HCT116 (cell line): Measurements from ENCODE around the gene ORC5. TPM values are rescaled to one million over a fixed set of nuclear protein-coding genes. Genes with fewer than 3 reads are reported as not detected.
A peak's percentile ranks its signal among the peaks of the same experiment; 100 is the strongest.

Experiments used
- ATAC-seq: fragments of 200-7000 bp; cut with Tn5 transposase; 2 replicates; pipeline ENCODE4 v1.9.1; 2020; ENCODE audit warnings: mild to moderate bottlenecking, moderate library complexity
- BruUV-seq: library from RNA; stranded (reverse); fragments of 400-500 nt; replicated peaks from 2 replicates; lab custom pipeline; 2021; lab: Mats Ljungman, UMichigan
- CTCF ChIA-PET: fragments of 300-600 bp; sonication (Branson Sonifier 250); formaldehyde crosslinking; loops from one replicate; lab custom pipeline; 2021; ENCODE audit warnings: antibody characterized with exemption; lab: Charles Lee
- POLR2A ChIA-PET: fragments of 300-600, 350-600 bp; sonication (Branson Sonifier 250); formaldehyde crosslinking; loops from one replicate; lab custom pipeline; 2021; ENCODE audit warnings: antibody characterized with exemption; lab: Charles Lee
- RAD21 ChIA-PET, 2 experiments: fragments of 300-600 bp; sonication (Branson Sonifier 250); formaldehyde crosslinking; loops; one replicate each; lab custom pipeline; 2023; ENCODE audit warnings: low total read pairs in 2 of 2; ENCODE audit not compliant: uncharacterized antibody in 2 of 2, unreplicated experiment in 2 of 2, low non-redundant PET in 1 of 2; lab: Charles Lee
- DNase-seq: peaks from one replicate; pipeline ENCODE4 v3.0.0-alpha.2; 2010; ENCODE audit warnings: low read depth, low spot score
- H2AFZ ChIP-seq: fragments of 200-600 bp; shearing (Covaris generic), sonication (generic); 2 replicates; pipeline ENCODE4 v1.6.1; 2017; ENCODE audit warnings: low read depth, mixed run types, mixed read lengths, antibody characterized with exemption, low read length; ENCODE audit not compliant: poor library complexity, severe bottlenecking
- H3K27ac ChIP-seq: 2 replicates; pipeline ENCODE4 v1.5.1; 2012; ENCODE audit warnings: low read depth, low read length
- H3K27me3 ChIP-seq: fragments of 200-600 bp; sonication (generic); 2 replicates; pipeline ENCODE4 v1.6.1; 2016; ENCODE audit warnings: mixed run types, low read length, mixed read lengths; ENCODE audit not compliant: insufficient read depth
- H3K36me3 ChIP-seq, 2 experiments: fragments of 200-500 bp in 1 of 2; fragments of 200-600 bp in 1 of 2; sonication (Bioruptor generic) in 1 of 2; sonication (generic) in 1 of 2; 2 replicates each; pipeline versions ENCODE4 v1.5.1 to v1.6.1; 2014 to 2016; ENCODE audit warnings: low read length in 2 of 2, inconsistent platforms in 1 of 2, mixed read lengths in 1 of 2, mixed run types in 1 of 2; ENCODE audit not compliant: insufficient read depth in 2 of 2, control insufficient read depth in 1 of 2
- H3K4me1 ChIP-seq, 2 experiments: fragments of 200-600 bp in 1 of 2; sonication (generic) in 1 of 2; 2 replicates each; pipeline versions ENCODE4 v1.5.1 to v1.6.1; 2012 to 2017; ENCODE audit warnings: low read length in 2 of 2, inconsistent platforms in 1 of 2, mild to moderate bottlenecking in 1 of 2, mixed read lengths in 1 of 2, mixed run types in 1 of 2, moderate library complexity in 1 of 2; ENCODE audit not compliant: insufficient read depth in 2 of 2, control insufficient read depth in 1 of 2
- H3K4me2 ChIP-seq: fragments of 200-600 bp; sonication (generic); 2 replicates; pipeline ENCODE4 v1.6.1; 2017; ENCODE audit warnings: mixed run types, low read length, mixed read lengths
- H3K4me3 ChIP-seq, 2 experiments: fragments of 200-600 bp in 1 of 2; sonication (generic) in 1 of 2; replicated peaks in 1 of 2; 2 replicates each; pipeline ENCODE4 v1.5.1; 2011 to 2016; ENCODE audit warnings: low read length in 2 of 2, control low read depth in 1 of 2, low read depth in 1 of 2, mild to moderate bottlenecking in 1 of 2, mixed read lengths in 1 of 2, mixed run types in 1 of 2
- H3K79me2 ChIP-seq: fragments of 200-600 bp; sonication (generic); 2 replicates; pipeline ENCODE4 v1.6.1; 2017; ENCODE audit warnings: mild to moderate bottlenecking, mixed run types, low read length, moderate library complexity, mixed read lengths; ENCODE audit not compliant: insufficient read depth
- H3K9ac ChIP-seq: fragments of 200-600 bp; sonication (generic); 2 replicates; pipeline ENCODE4 v1.6.1; 2016; ENCODE audit warnings: low read length, mixed read lengths
- H3K9me2 ChIP-seq: fragments of 200-600 bp; sonication (generic), shearing (Covaris generic); 2 replicates; pipeline ENCODE4 v1.6.1; 2017; ENCODE audit warnings: mixed run types, mild to moderate bottlenecking, moderate library complexity; ENCODE audit not compliant: insufficient read depth
- H3K9me3 ChIP-seq, 2 experiments: fragments of 200-500 bp in 1 of 2; fragments of 200-600 bp in 1 of 2; sonication (Bioruptor generic) in 1 of 2; sonication (generic) in 1 of 2; 2 replicates each; pipeline ENCODE4 v1.6.1; 2014 to 2017; ENCODE audit warnings: low read length in 2 of 2, mixed read lengths in 2 of 2, inconsistent platforms in 1 of 2, low read depth in 1 of 2, mild to moderate bottlenecking in 1 of 2, mixed run types in 1 of 2, moderate library complexity in 1 of 2; ENCODE audit not compliant: control insufficient read depth in 1 of 2, insufficient read depth in 1 of 2
- H4K20me1 ChIP-seq: fragments of 200-600 bp; sonication (generic), shearing (Covaris generic); 2 replicates; pipeline ENCODE4 v1.6.1; 2017; ENCODE audit warnings: mixed run types, mild to moderate bottlenecking, moderate library complexity; ENCODE audit not compliant: insufficient read depth
- EGR1 ChIP-seq: IDR thresholded peaks from 2 replicates; pipeline ENCODE4 v1.6.1; 2012; ENCODE audit warnings: low read depth
- ELF1 ChIP-seq: IDR thresholded peaks from 2 replicates; pipeline ENCODE4 v1.6.1; 2012; ENCODE audit warnings: low read depth, borderline replicate concordance
- EZH2 ChIP-seq: fragments of 200-600 bp; sonication (generic); IDR thresholded peaks from 2 replicates; pipeline ENCODE4 v1.6.1; 2017; ENCODE audit warnings: antibody characterized with exemption, mixed run types
- FOSL1 ChIP-seq: IDR thresholded peaks from 2 replicates; pipeline ENCODE4 v1.6.1; 2012; ENCODE audit warnings: low read depth
- JUND ChIP-seq: IDR thresholded peaks from 2 replicates; pipeline ENCODE4 v1.6.1; 2012
- POLR2A ChIP-seq: IDR thresholded peaks from 2 replicates; pipeline ENCODE4 v1.7.0; 2011; ENCODE audit warnings: borderline replicate concordance; ENCODE audit not compliant: insufficient read depth, insufficient read length; ENCODE audit errors: extremely low read depth
- POLR2AphosphoS5 ChIP-seq: IDR thresholded peaks from 2 replicates; pipeline ENCODE4 v1.6.1; 2011; ENCODE audit warnings: mild to moderate bottlenecking, low read depth, low read length, moderate library complexity
- RAD21 ChIP-seq: IDR thresholded peaks from 2 replicates; pipeline ENCODE4 v1.6.1; 2012; ENCODE audit warnings: low read depth, mild to moderate bottlenecking
- SIN3A ChIP-seq: IDR thresholded peaks from 2 replicates; pipeline ENCODE4 v1.6.1; 2012; ENCODE audit warnings: low read depth
- SP1 ChIP-seq: IDR thresholded peaks from 2 replicates; pipeline ENCODE4 v1.6.1; 2012; ENCODE audit warnings: low read depth
- TCF7L2 ChIP-seq: IDR thresholded peaks from 2 replicates; pipeline ENCODE4 v1.7.0; 2011; ENCODE audit warnings: borderline replicate concordance, inconsistent platforms; ENCODE audit not compliant: insufficient read depth, insufficient read length; ENCODE audit errors: extremely low read depth
- YY1 ChIP-seq: IDR thresholded peaks from 2 replicates; pipeline ENCODE4 v1.6.1; 2011; ENCODE audit warnings: low read length, low read depth, moderate library complexity, mild to moderate bottlenecking; ENCODE audit not compliant: insufficient replicate concordance; ENCODE audit errors: extremely low read depth
- ZNF274 ChIP-seq: fragments of 200-500 bp; sonication (Bioruptor generic); IDR thresholded peaks from 2 replicates; pipeline ENCODE4 v1.6.1; 2014; ENCODE audit warnings: mild to moderate bottlenecking, low read depth, low read length, inconsistent platforms
- intact Hi-C: fragments of 100-400 bp; cut with micrococcal nuclease; formaldehyde crosslinking; loops from 2 replicates; pipeline ENCODE4 v1.10.0; 2022
- total RNA-seq: library from RNA; stranded (reverse); gene quantifications from one replicate; pipeline ENCODE4 v1.2.1, GENCODE V29; 2021; ENCODE audit not compliant: unreplicated experiment
- TF ChIP-seq, protein P1 (sequence below): IDR thresholded peaks from 2 replicates; pipeline ENCODE4 v1.6.1; 2012
- TF ChIP-seq, protein P2 (sequence below), 3 experiments: fragments of 200-600 bp in 1 of 3; sonication (generic) in 1 of 3; IDR thresholded peaks in 2 of 3; conservative IDR thresholded peaks in 1 of 3; 2 replicates each; pipeline ENCODE4 v1.5.1; 2012 to 2017; ENCODE audit warnings: low read depth in 2 of 3, low read length in 2 of 3, antibody characterized with exemption in 1 of 3, borderline replicate concordance in 1 of 3, control low read depth in 1 of 3, mild to moderate bottlenecking in 1 of 3, mixed read lengths in 1 of 3, mixed run types in 1 of 3, moderate library complexity in 1 of 3; ENCODE audit not compliant: insufficient read depth in 1 of 3
- TF ChIP-seq, protein P3 (sequence below): IDR thresholded peaks from 2 replicates; pipeline ENCODE4 v1.6.1; 2011; ENCODE audit warnings: mild to moderate bottlenecking, low read length, moderate library complexity; ENCODE audit not compliant: insufficient replicate concordance; ENCODE audit errors: extremely low read depth

The ORC5 gene
- total RNA-seq, 1 experiment from 2014 or later: 30.2 TPM

DNA sequence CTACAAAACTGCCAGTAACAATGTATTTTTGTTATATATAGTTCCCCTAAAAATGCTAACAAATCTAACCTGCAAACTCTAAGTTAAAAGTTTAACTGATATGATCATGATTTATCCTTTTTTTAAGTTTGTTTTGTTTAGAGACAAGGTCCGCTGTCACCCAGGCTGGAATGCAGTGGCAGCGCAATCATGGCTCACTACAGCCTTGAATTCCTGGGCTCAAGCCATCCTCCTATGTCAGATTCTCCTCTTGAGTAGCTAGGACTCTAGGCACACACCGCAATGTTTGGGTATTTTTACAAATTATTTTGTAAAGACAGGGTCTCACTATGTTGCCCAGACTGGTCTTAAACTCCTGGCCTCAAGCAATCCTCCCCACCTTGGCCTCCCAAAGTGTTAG is 46.6 kb downstream of the ORC5 start:
- Histone ChIP-seq H3K27me3 (no peaks in the 10 kb centered on the region), H3K4me3 (no peak overlapping the region), H3K9ac (no peak overlapping the region)
- POLR2A ChIA-PET: no interaction called here
- CTCF ChIA-PET: interaction anchor here (1.1 kb wide), 1 partner anchor 70 kb away, joined by 3 read pairs; no protein-coding TSS in a partner anchor
- TF ChIP-seq SIN3A: no peak
- no peak for TF ChIP-seq EGR1
- no peak for TF ChIP-seq ELF1
- no peak for TF ChIP-seq TCF7L2
- no peak for TF ChIP-seq POLR2AphosphoS5
- TF ChIP-seq, protein P1, sequence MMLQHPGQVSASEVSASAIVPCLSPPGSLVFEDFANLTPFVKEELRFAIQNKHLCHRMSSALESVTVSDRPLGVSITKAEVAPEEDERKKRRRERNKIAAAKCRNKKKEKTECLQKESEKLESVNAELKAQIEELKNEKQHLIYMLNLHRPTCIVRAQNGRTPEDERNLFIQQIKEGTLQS: no peak
- no peak for TF ChIP-seq JUND
- TF ChIP-seq FOSL1: no peak
- TF ChIP-seq, all 23 proteins: peak for 0
- Histone ChIP-seq H3K9me2 (no peaks in the 10 kb centered on the region), H3K4me1 (no peaks in the 10 kb centered on the region), H4K20me1 (peaks cover 12% of the 10 kb centered on the region; the same call in 1 of the 2 replicates), H2AFZ (no peak overlapping the region), H3K27ac (no peak overlapping the region), H3K36me3 (peaks cover 0 to 5% of the 10 kb centered on the region in 2 experiments; a peak in 2 of 4 replicates), H3K4me2 (no peak overlapping the region), H3K79me2 (peaks cover 10% of the 10 kb centered on the region; the same call in 1 of the 2 replicates), H3K9me3 (no peaks in the 10 kb centered on the region)
- no peak for DNase-seq
- intact Hi-C loops: loop anchor here (5.0 to 10.0 kb wide), 2 partner anchors 634 to 866 kb away; partner anchors contain the start of gene PMPCB
- RAD21 ChIA-PET: no interaction called here
- no peak for ATAC-seq
- BruUV-seq: no TSS peak

DNA sequence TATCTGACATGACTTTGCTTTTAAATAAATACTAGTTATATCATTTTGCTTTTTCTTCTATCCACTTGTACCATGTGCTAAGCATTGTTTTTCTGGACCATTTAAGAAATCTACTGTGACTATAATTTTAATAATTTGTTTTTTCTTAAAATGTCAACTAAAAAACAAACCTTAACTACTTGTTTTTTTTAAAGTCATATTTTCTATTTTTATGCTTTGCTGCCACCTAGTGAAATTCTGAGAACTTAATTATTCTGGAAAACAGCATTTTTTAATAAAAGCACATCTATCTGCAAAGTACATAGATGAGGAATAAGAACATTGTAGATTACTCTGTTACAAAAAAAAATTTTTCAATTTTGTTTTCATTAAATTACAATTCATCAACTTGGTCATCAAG is 47.4 kb downstream of the ORC5 start:
- intact Hi-C loops: loop anchor here (5.0 to 10.0 kb wide), 2 partner anchors 633 to 866 kb away; partner anchors contain the start of gene PMPCB
- H3K36me3 ChIP-seq: peaks cover 0 to 5% of the 10 kb centered on the region in 2 experiments; a peak in 2 of 4 replicates
- no peak overlapping the region for H3K4me2 ChIP-seq
- H2AFZ ChIP-seq: no peak overlapping the region
- ChIA-PET RAD21 (no interaction called here), POLR2A (no interaction called here), CTCF (interaction anchor here (1.0 kb wide), 1 partner anchor 12 kb away, joined by 4 read pairs; no protein-coding TSS in a partner anchor)
- H3K27me3 ChIP-seq: no peaks in the 10 kb centered on the region
- H3K9me3 ChIP-seq: no peaks in the 10 kb centered on the region
- no peaks in the 10 kb centered on the region for H3K4me1 ChIP-seq
- no peak overlapping the region for H3K27ac ChIP-seq
- peaks cover 12% of the 10 kb centered on the region; the same call in 1 of the 2 replicates for H4K20me1 ChIP-seq
- DNase-seq: no peak
- H3K4me3 ChIP-seq: no peak overlapping the region
- no TSS peak for BruUV-seq
- H3K9me2 ChIP-seq: no peaks in the 10 kb centered on the region
- peaks cover 18% of the 10 kb centered on the region; the same call in 1 of the 2 replicates for H3K79me2 ChIP-seq
- TF ChIP-seq EZH2 (no peak), ELF1 (no peak), JUND (no peak), RAD21 (peak; percentile 43), ZNF274 (no peak), POLR2A (no peak), SP1 (no peak), YY1 (no peak)
- TF ChIP-seq, protein P2, sequence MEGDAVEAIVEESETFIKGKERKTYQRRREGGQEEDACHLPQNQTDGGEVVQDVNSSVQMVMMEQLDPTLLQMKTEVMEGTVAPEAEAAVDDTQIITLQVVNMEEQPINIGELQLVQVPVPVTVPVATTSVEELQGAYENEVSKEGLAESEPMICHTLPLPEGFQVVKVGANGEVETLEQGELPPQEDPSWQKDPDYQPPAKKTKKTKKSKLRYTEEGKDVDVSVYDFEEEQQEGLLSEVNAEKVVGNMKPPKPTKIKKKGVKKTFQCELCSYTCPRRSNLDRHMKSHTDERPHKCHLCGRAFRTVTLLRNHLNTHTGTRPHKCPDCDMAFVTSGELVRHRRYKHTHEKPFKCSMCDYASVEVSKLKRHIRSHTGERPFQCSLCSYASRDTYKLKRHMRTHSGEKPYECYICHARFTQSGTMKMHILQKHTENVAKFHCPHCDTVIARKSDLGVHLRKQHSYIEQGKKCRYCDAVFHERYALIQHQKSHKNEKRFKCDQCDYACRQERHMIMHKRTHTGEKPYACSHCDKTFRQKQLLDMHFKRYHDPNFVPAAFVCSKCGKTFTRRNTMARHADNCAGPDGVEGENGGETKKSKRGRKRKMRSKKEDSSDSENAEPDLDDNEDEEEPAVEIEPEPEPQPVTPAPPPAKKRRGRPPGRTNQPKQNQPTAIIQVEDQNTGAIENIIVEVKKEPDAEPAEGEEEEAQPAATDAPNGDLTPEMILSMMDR (IDR thresholded peaks at IDR 0.05 in 2 of 3, conservative IDR thresholded peaks at IDR 0.05 in 1 of 3; ENCODE audit: borderline replicate concordance in 1 of 3, insufficient read depth in 1 of 3, low read depth in 2 of 3, low read length in 2 of 3): peak; percentile 11 to 51 (median 16); a peak in 4 of 6 replicates
- TF ChIP-seq, protein P3, sequence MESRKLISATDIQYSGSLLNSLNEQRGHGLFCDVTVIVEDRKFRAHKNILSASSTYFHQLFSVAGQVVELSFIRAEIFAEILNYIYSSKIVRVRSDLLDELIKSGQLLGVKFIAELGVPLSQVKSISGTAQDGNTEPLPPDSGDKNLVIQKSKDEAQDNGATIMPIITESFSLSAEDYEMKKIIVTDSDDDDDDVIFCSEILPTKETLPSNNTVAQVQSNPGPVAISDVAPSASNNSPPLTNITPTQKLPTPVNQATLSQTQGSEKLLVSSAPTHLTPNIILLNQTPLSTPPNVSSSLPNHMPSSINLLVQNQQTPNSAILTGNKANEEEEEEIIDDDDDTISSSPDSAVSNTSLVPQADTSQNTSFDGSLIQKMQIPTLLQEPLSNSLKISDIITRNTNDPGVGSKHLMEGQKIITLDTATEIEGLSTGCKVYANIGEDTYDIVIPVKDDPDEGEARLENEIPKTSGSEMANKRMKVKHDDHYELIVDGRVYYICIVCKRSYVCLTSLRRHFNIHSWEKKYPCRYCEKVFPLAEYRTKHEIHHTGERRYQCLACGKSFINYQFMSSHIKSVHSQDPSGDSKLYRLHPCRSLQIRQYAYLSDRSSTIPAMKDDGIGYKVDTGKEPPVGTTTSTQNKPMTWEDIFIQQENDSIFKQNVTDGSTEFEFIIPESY: no peak
- H3K9ac ChIP-seq: no peak overlapping the region
- ATAC-seq: no peak
